Heart right ventricle (tissue), 16 donors: ENCODE measurements around the gene MAN1C1. TPM values are rescaled to one million over a fixed set of nuclear protein-coding genes. Genes with fewer than 3 reads are reported as not detected.

Source experiments
- ATAC-seq, 8 donors: fragments of 200-7000 bp; cut with Tn5 transposase; one replicate each; pipeline ENCODE4 v1.9.1; 2020; ENCODE audit warnings: mild to moderate bottlenecking in 8 of 8, moderate library complexity in 8 of 8, moderate number of reproducible peaks in 1 of 8
- DNase-seq, 2 donors: peaks; one replicate each; pipeline ENCODE4 v3.0.0-alpha.2; 2020
- H3K27ac ChIP-seq, 10 donors: fragments of 200-600 bp; sonication (generic) in 2 of 10; one replicate each; pipeline versions ENCODE4 v1.5.0 to v1.8.0; 2020 to 2022; ENCODE audit warnings: mild to moderate bottlenecking in 3 of 10
- H3K27me3 ChIP-seq, 7 donors: fragments of 200-600 bp; one replicate each; pipeline ENCODE4 v1.8.0; 2021 to 2022; ENCODE audit warnings: mild to moderate bottlenecking in 2 of 7
- H3K36me3 ChIP-seq, 9 donors: fragments of 200-600 bp; sonication (generic) in 1 of 9; one replicate each; pipeline versions ENCODE4 v1.5.0 to v1.8.0; 2020 to 2022; ENCODE audit warnings: mild to moderate bottlenecking in 2 of 9
- H3K4me1 ChIP-seq, 9 donors: fragments of 200-600 bp; sonication (generic) in 1 of 9; one replicate each; pipeline versions ENCODE4 v1.5.0 to v1.8.0; 2020 to 2022; ENCODE audit warnings: mild to moderate bottlenecking in 4 of 9
- H3K4me3 ChIP-seq, 10 donors: fragments of 200-600 bp; sonication (generic) in 2 of 10; one replicate each; pipeline versions ENCODE4 v1.5.0 to v1.8.0; 2020 to 2022; ENCODE audit warnings: mild to moderate bottlenecking in 7 of 10, moderate library complexity in 2 of 10
- H3K9me3 ChIP-seq, 11 donors: fragments of 200-600 bp in 10 of 11; sonication (generic) in 2 of 11; one replicate each; pipeline versions ENCODE4 v1.5.0 to v1.8.0; 2013 to 2022; ENCODE audit warnings: mild to moderate bottlenecking in 2 of 11, control low read depth in 1 of 11, moderate library complexity in 1 of 11
- WGBS, 2 donors: extraction: QIAGEN DNeasy Blood & Tissue Kit; methylation state at CpG; one replicate each; pipeline ENCODE4 v1.1.7; 2013; ENCODE audit warnings: inconsistent platforms in 1 of 2; 5-methylcytosine and 5-hydroxymethylcytosine counted together
- intact Hi-C, 10 donors: fragments of 100-400 bp; cut with DNase I; formaldehyde crosslinking; loops; one replicate each; pipeline versions ENCODE4 v1.11.1 to v1.14.2; 2022
- polyA plus RNA-seq, 2 donors: library from polyadenylated mRNA; stranded (reverse); fragments of 200-250 nt; gene quantifications; one replicate each; pipeline ENCODE4 v1.2.3, GENCODE V29; 2013
- total RNA-seq, 10 donors: library from RNA; stranded (reverse); fragmentation: NEBNext Ultra II Directional in 3 of 10; extraction: Animal tissue kit (Norgen Biotek cat#: 25700) in 3 of 10; gene quantifications; one replicate each; pipeline versions ENCODE4 v1.2.1 to v1.2.4, GENCODE V29; 2021 to 2023
- TF ChIP-seq, protein P1 (sequence below), 9 donors: fragments of 200-600 bp; sonication (generic) in 2 of 9; IDR thresholded peaks; one replicate each; pipeline versions ENCODE4 v1.5.0 to v1.8.0; 2021 to 2022; ENCODE audit warnings: antibody characterized with exemption in 9 of 9, mild to moderate bottlenecking in 5 of 9, moderate library complexity in 1 of 9
- donor health status: Arrhythmogenic right ventricular cardiomyopathy.
- donor health status: ischemic (EF 13 %, LVEDD 7.1; RV severe dilation, severe dysfunction).
- donor health status: healthy with polysubstance abuse.
- donor health status: DM: no; HTN: yes; CAD: no.
- donor health status: DM: no; HTN: no; CAD: no.
- donor health status: ischemic (EF 25% LVEDD 6.9; RV normal size, moderate dysfunction).
- donor health status: ischemic (EF 25% LVEDD 5.7; RV mildly dilated, moderate dysfunction).
- donor health status: healthy.
- donor health status: DM: yes; HTN: yes; CAD: no.
- donor health status: Ischemic cardiomyopathy.
- donor health status: ischemic (EF 35%, LVEDD 5.7; RV mildly dilated, moderate dysfunction).
- donor health status: nonischemic (EF 11% LVEDD 7.7; RV severe dilation, severe dysfunction).
- donor health status: DM: yes; HTN: yes; CAD: no.
- donor health status: PGD.
- donor health status: ischemic (EF 29% LVEDD 5.4; RV normal size, mild dysfunction).
- donor health status: nonischemic (EF 23%, LVEDD 6.1; RV moderate dilation, normal function).

MAN1C1 gene
- total and polyA plus RNA-seq, 12 donors: 9.7 to 23.4 (median 13.4) TPM

DNA sequence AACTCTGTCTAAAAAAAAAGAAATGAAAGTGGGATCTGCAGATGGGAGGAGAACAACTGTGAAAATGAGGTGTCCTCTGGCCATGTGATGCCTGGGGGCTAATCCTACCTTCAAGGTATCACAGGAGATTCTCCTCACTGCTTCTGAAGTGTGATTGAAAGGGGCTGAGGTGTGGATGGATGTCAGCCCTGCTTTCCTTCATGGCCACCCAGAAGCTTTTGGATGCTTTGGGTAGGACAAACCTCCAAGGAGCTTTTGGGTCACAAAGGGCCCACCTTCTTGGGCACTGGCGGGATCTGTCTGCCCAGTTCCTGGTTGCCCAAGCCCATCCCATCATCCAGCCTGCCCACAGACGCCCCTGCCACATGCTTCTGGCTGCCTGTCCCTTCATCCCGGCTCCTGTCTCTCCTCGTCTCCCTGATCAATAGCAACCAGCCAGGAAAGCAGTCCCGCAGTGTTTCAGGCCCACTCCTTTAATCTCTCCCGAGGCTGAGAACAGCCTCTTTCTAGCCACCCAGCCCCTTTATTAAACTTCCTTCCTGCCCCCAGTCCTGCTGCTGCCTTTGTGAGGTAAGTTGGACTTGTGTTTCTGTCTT is 87.2 kb downstream of the MAN1C1 start:
- 70 to 71% methylated on average over 6 of the region's 6 CpGs for WGBS, 2 donors
- DNase-seq (no peak), ATAC-seq (no peak)
- TF ChIP-seq, protein P1, sequence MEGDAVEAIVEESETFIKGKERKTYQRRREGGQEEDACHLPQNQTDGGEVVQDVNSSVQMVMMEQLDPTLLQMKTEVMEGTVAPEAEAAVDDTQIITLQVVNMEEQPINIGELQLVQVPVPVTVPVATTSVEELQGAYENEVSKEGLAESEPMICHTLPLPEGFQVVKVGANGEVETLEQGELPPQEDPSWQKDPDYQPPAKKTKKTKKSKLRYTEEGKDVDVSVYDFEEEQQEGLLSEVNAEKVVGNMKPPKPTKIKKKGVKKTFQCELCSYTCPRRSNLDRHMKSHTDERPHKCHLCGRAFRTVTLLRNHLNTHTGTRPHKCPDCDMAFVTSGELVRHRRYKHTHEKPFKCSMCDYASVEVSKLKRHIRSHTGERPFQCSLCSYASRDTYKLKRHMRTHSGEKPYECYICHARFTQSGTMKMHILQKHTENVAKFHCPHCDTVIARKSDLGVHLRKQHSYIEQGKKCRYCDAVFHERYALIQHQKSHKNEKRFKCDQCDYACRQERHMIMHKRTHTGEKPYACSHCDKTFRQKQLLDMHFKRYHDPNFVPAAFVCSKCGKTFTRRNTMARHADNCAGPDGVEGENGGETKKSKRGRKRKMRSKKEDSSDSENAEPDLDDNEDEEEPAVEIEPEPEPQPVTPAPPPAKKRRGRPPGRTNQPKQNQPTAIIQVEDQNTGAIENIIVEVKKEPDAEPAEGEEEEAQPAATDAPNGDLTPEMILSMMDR (IDR thresholded peaks at IDR 0.05): no peak
- intact Hi-C loops: loop anchor here in 4 of 10 donors (5.0 to 10.0 kb wide), 5 partner anchors 34 to 161 kb away; partner anchors contain the start of genes LDLRAP1 (in 1 of the 4) and MAN1C1 (in 1 of the 4)
- peaks cover 30 to 100% (median 96%) of the 10 kb centered on the region in 9 donors for H3K4me1 ChIP-seq
- peak overlapping the region in 7 of 10 donors; percentile 35 to 96 (median 65) for H3K27ac ChIP-seq
- H3K36me3 ChIP-seq: no peaks in the 10 kb centered on the region
- H3K9me3 ChIP-seq: no peaks in the 10 kb centered on the region
- H3K4me3 ChIP-seq: no peak overlapping the region
- H3K27me3 ChIP-seq: no peaks in the 10 kb centered on the region

GRCh38 chr1:25704267-25704691 is 87.7 kb downstream of the MAN1C1 start:
- H3K27me3 ChIP-seq: no peaks in the 10 kb centered on the region
- peak in 5 of 8 donors; percentile 2 to 13 (median 3) for ATAC-seq
- no peaks in the 10 kb centered on the region for H3K9me3 ChIP-seq
- intact Hi-C loops: loop anchor here in 4 of 10 donors (5.0 to 10.0 kb wide), 5 partner anchors 33 to 162 kb away; partner anchors contain the start of genes LDLRAP1 (in 1 of the 4) and MAN1C1 (in 1 of the 4)
- WGBS, 2 donors: 48 to 51% methylated on average over 7 of the region's 7 CpGs
- peaks cover 29 to 100% (median 96%) of the 10 kb centered on the region in 9 donors for H3K4me1 ChIP-seq
- no peaks in the 10 kb centered on the region for H3K36me3 ChIP-seq
- H3K27ac ChIP-seq: peak overlapping the region in 7 of 10 donors; percentile 35 to 96 (median 65)
- DNase-seq: no peak
- TF ChIP-seq, protein P1 (IDR thresholded peaks at IDR 0.05): no peak
- H3K4me3 ChIP-seq: no peak overlapping the region

- 96 to 98% methylated on average over 2 of the region's 2 CpGs for WGBS, 2 donors
- Histone ChIP-seq H3K4me1 (peaks cover 23 to 89% (median 81%) of the 10 kb centered on the region in 9 donors), H3K36me3 (no peaks in the 10 kb centered on the region), H3K27me3 (no peaks in the 10 kb centered on the region), H3K27ac (peak overlapping the region in 1 of 10 donors; percentile 77), H3K9me3 (no peaks in the 10 kb centered on the region), H3K4me3 (no peak overlapping the region)
- TF ChIP-seq, protein P1 (IDR thresholded peaks at IDR 0.05): no peak
- ATAC-seq (no peak), DNase-seq (no peak)
- intact Hi-C loops: loop anchor here in 1 of 10 donors (10.0 kb wide), 1 partner anchor 89 kb away; no protein-coding TSS in a partner anchor
These were observed 89.1 kb downstream of the MAN1C1 start for GRCh38 chr1:25705699-25706098.

DNA sequence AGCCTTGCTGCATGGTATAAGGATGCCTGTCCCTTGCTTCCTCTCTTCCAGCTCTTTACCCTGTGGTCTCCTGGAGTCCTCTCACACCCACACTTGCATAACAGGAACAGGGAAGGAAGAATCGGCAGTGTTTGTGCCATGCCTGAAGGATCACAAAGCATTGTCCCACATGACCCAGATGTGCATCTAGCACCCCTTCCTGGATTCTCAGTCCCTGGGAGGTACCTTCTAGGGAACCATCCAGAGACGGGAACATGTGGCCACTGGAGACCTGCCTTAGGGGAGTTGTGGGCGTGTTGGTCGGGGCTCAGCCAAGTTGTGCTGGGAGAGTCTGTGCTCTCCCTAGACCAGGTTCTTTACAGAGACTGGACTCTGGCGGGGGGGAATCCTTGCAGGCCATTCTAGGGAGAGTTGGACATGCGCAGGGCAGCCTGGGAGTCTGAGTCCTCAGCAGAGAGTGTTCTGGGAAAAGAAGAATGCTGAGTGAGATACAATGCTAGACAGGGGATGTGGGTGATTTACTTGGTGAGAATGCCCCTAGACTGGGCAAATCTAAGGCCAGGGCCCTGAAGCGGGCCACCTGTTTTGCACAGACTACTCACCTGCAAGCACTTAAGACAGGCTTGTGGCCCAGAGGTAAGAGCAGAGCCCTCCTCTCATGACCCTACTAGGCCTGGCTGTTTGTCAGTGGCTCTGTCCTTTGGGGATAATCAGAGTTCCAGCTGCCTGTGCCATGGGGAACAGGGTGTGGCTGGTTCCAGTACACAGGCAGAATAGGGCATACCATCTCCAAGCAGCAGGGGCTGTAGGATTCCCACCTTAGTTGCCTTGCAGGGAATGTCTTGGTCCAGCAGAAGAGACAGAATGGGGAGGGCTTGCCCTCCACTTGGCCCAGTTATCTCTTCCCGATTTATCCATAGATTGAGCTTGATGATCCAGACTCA is 89.8 kb downstream of the MAN1C1 start:
- no peaks in the 10 kb centered on the region for H3K36me3 ChIP-seq
- TF ChIP-seq, protein P1 (IDR thresholded peaks at IDR 0.05): no peak
- H3K4me3 ChIP-seq: no peak overlapping the region
- no peaks in the 10 kb centered on the region for H3K27me3 ChIP-seq
- ATAC-seq (peak in 5 of 8 donors; percentile 23 to 58 (median 35)), DNase-seq (no peak)
- intact Hi-C loops: loop anchor here in 1 of 10 donors (10.0 kb wide), 1 partner anchor 88 kb away; no protein-coding TSS in a partner anchor
- WGBS, 2 donors: 82 to 86% methylated on average over 8 of the region's 8 CpGs
- H3K4me1 ChIP-seq: peaks cover 18 to 83% (median 76%) of the 10 kb centered on the region in 9 donors
- peak overlapping the region in 5 of 10 donors; percentile 17 to 77 (median 45) for H3K27ac ChIP-seq
- H3K9me3 ChIP-seq: no peaks in the 10 kb centered on the region
